Endothelial cell of umbilical vein (primary cell): ENCODE measurements around the gene FAM124B. TPM values are rescaled to one million over a fixed set of nuclear protein-coding genes. Genes with fewer than 3 reads are reported as not detected.
A peak's percentile ranks its signal among the peaks of the same experiment; 100 is the strongest.

ENCODE experiments used
- BruUV-seq: library from RNA; stranded (reverse); fragments of 400-500 nt; replicated peaks from 2 replicates; lab custom pipeline; 2021; lab: Mats Ljungman, UMichigan
- CTCF ChIA-PET: fragments of 300-600, 350-600 bp; sonication (Branson Sonifier 250); formaldehyde crosslinking; loops from one replicate; lab custom pipeline; 2021; ENCODE audit warnings: antibody characterized with exemption, inconsistent platforms; lab: Charles Lee
- POLR2A ChIA-PET: fragments of 300-600, 350-600 bp; sonication (Branson Sonifier 250); formaldehyde crosslinking; loops from one replicate; lab custom pipeline; 2021; ENCODE audit warnings: antibody characterized with exemption, inconsistent platforms; lab: Charles Lee
- DNase-seq: peaks from one replicate; pipeline ENCODE4 v3.0.0-alpha.2; 2011; ENCODE audit warnings: low read depth, low spot score
- FAIRE-seq: peaks from 2 replicates; lab custom pipeline; 2011; peaks lifted over from hg19 to GRCh38; lab: Jason Lieb, UNC
- H2AFZ ChIP-seq: 2 replicates; pipeline ENCODE4 v1.6.0; 2012; ENCODE audit warnings: low read depth, low read length, control low read depth, inconsistent platforms
- H3K27ac ChIP-seq: 2 replicates; pipeline ENCODE4 v1.5.1; 2011; ENCODE audit warnings: low read depth, mild to moderate bottlenecking, control low read depth, low read length, moderate library complexity; ENCODE audit not compliant: insufficient read depth
- H3K27me3 ChIP-seq, 2 experiments: 2 replicates each; pipeline versions ENCODE4 v1.6.0 to v1.6.1; 2011; ENCODE audit warnings: low read length in 2 of 2, mixed read lengths in 1 of 2; ENCODE audit not compliant: control insufficient read depth in 2 of 2, insufficient read depth in 2 of 2
- H3K36me3 ChIP-seq, 2 experiments: 2 replicates in 1 of 2; 3 replicates in 1 of 2; pipeline ENCODE4 v1.5.1; 2011; ENCODE audit warnings: low read length in 2 of 2, mild to moderate bottlenecking in 1 of 2, moderate library complexity in 1 of 2; ENCODE audit not compliant: control insufficient read depth in 2 of 2, insufficient read depth in 2 of 2; ENCODE audit errors: extremely low read depth in 1 of 2
- H3K4me1 ChIP-seq: 3 replicates; pipeline ENCODE4 v1.5.1; 2011; ENCODE audit warnings: mild to moderate bottlenecking, low read length; ENCODE audit not compliant: control insufficient read depth, insufficient read depth; ENCODE audit errors: extremely low read depth
- H3K4me2 ChIP-seq: 2 replicates; pipeline ENCODE4 v1.6.1; 2011; ENCODE audit warnings: low read length, control low read depth, mixed read lengths; ENCODE audit not compliant: insufficient read depth
- H3K4me3 ChIP-seq, 3 experiments: fragments of 200-600 bp in 1 of 3; sonication (generic), shearing (Covaris generic) in 1 of 3; replicated peaks in 1 of 3; 2 replicates each; pipeline ENCODE4 v1.5.1; 2011 to 2016; ENCODE audit warnings: control low read depth in 3 of 3, low read length in 3 of 3, mild to moderate bottlenecking in 2 of 3, inconsistent platforms in 1 of 3, low read depth in 1 of 3, moderate library complexity in 1 of 3; ENCODE audit not compliant: insufficient read depth in 1 of 3
- H3K79me2 ChIP-seq: 2 replicates; pipeline ENCODE4 v1.6.0; 2012; ENCODE audit warnings: low read length, inconsistent platforms; ENCODE audit not compliant: control insufficient read depth, insufficient read depth
- H3K9ac ChIP-seq: replicated peaks from 2 replicates; pipeline ENCODE3; 2011; ENCODE audit warnings: low read length, control low read depth; ENCODE audit not compliant: insufficient read depth; ENCODE audit errors: extremely low read depth
- H3K9me1 ChIP-seq: replicated peaks from 3 replicates; pipeline ENCODE4 v1.6.0; 2011; ENCODE audit warnings: mild to moderate bottlenecking, low read length; ENCODE audit not compliant: control insufficient read depth, insufficient read depth; ENCODE audit errors: extremely low read depth
- H3K9me3 ChIP-seq: replicated peaks from 2 replicates; pipeline ENCODE4 v1.5.1; 2012; ENCODE audit warnings: low read length, inconsistent platforms; ENCODE audit not compliant: control insufficient read depth, insufficient read depth
- H4K20me1 ChIP-seq: replicated peaks from 2 replicates; pipeline ENCODE3; 2011; ENCODE audit warnings: mild to moderate bottlenecking, low read length; ENCODE audit not compliant: control insufficient read depth, insufficient read depth; ENCODE audit errors: extremely low read depth
- EZH2 ChIP-seq: IDR thresholded peaks from 2 replicates; pipeline ENCODE4 v1.6.1; 2012; ENCODE audit warnings: borderline replicate concordance, low read depth, mild to moderate bottlenecking, moderate library complexity, low read length, inconsistent platforms; ENCODE audit not compliant: severe bottlenecking
- FOS ChIP-seq: IDR thresholded peaks from 2 replicates; pipeline ENCODE4 v1.6.1; 2011; ENCODE audit warnings: mild to moderate bottlenecking, low read length, moderate library complexity, borderline replicate concordance; ENCODE audit not compliant: insufficient read depth
- GATA2 ChIP-seq: IDR thresholded peaks from 2 replicates; pipeline ENCODE4 v1.7.0; 2011; ENCODE audit warnings: low read depth, mild to moderate bottlenecking, moderate library complexity, mixed read lengths, low read length; ENCODE audit not compliant: insufficient read length, insufficient read depth
- JUN ChIP-seq: IDR thresholded peaks from 2 replicates; pipeline ENCODE4 v1.6.1; 2011; ENCODE audit warnings: borderline replicate concordance, low read depth; ENCODE audit not compliant: insufficient read length, insufficient read depth
- MYC ChIP-seq: IDR thresholded peaks from one replicate; pipeline ENCODE4 v1.6.1; 2011; ENCODE audit warnings: mild to moderate bottlenecking, low read depth, low read length
- POLR2A ChIP-seq: IDR thresholded peaks from 2 replicates; pipeline ENCODE4 v1.6.1; 2012; ENCODE audit warnings: low read depth, mild to moderate bottlenecking, control low read depth, low read length
- POLR2AphosphoS5 ChIP-seq: IDR thresholded peaks from 2 replicates; pipeline ENCODE4 v1.6.1; 2012; ENCODE audit warnings: low read depth, mild to moderate bottlenecking, control low read depth, low read length, moderate library complexity; ENCODE audit not compliant: insufficient read depth
- dilution Hi-C: fragments of 300-500 bp; cut with MboI; formaldehyde crosslinking; loops from one replicate; pipeline ENCODE4 v1.15.0; 2019; ENCODE audit warnings: low sequenced_read_pairs; ENCODE audit not compliant: extremely low pct_ligation_motif_present
- intact Hi-C: fragments of 100-400 bp; cut with micrococcal nuclease; formaldehyde crosslinking; loops from one replicate; pipeline ENCODE4 v1.10.0; 2022
- polyA plus RNA-seq, 4 experiments: library from polyadenylated mRNA; depleted of rRNA in 3 of 4; stranded (reverse) in 3 of 4; unstranded in 1 of 4; fragments of >200 nt; gene quantifications; 2 replicates each; pipeline versions ENCODE4 v1.2.1 to v1.2.3, GENCODE V29; 2011 to 2012; ENCODE audit warnings: missing spikeins in 1 of 4
- total RNA-seq: library from RNA; stranded (reverse); gene quantifications from 2 replicates; pipeline ENCODE4 v1.2.3, GENCODE V29; 2021
- TF ChIP-seq, protein P1 (sequence below): IDR thresholded peaks from 2 replicates; pipeline ENCODE4 v1.6.1; 2011; ENCODE audit not compliant: insufficient read depth, insufficient read length
- TF ChIP-seq, protein P2 (sequence below), 2 donors: IDR thresholded peaks; 1 replicate in 1 of 2; 2 replicates in 1 of 2; pipeline ENCODE4 v1.5.1; 2011; ENCODE audit warnings: low read length in 2 of 2, mild to moderate bottlenecking in 2 of 2, moderate library complexity in 2 of 2, control low read depth in 1 of 2, inconsistent platforms in 1 of 2, low read depth in 1 of 2; ENCODE audit not compliant: insufficient read depth in 1 of 2; ENCODE audit errors: extremely low read depth in 1 of 2

Gene FAM124B
- total and polyA plus RNA-seq, 2 donors (not counting 3 experiments of a cell fraction or from before 2014, with no cell fraction given), result 82.0 to 119 TPM

DNA sequence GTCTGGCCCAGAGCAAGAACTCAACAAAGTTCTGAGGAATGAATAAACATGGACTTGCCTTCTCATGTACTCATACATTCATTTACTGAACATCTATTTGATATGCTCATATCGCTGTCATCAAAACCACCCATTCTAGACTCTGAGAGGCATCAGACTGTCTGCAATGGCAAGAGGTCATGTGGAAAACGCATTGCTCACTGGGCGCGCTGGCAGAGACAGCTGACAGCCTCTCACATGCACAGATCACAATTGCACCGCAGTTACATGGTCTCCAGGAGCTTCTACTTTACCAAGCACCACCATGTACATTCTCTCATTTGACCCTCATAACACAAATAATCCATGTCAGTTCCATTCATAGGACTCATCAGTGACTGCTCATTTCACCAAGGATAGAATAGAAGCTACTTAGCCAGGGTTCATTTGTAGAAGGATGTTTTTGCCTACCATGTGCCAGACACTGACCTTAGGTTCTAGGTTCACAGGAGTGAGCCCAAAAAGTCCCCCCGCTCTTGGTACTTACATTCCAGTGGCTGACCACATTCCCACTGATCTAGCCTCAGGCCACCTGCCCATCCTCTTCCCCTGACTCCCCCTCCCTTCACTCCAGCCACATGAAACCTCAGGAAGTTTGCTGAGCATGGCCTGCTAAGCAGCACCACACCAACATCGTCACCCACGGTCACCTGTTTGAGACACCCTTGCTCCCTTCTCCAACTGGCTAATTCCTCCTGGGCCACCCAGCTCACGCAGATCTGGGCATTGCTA lies 6.1 kb downstream of the FAM124B start:
- ChIA-PET CTCF (interaction anchor here (1.0 to 1.4 kb wide), 2 partner anchors 47 to 53 kb away, joined by 3 read pairs; no protein-coding TSS in a partner anchor), POLR2A (interaction anchor here (1.0 kb wide), 1 partner anchor 54 kb away, joined by 3 read pairs; no protein-coding TSS in a partner anchor)
- Histone ChIP-seq H3K27ac (no peak overlapping the region), H2AFZ (no peak overlapping the region), H3K4me3 (peak overlapping the region in 2 of 3 experiments; percentile 13 to 18), H4K20me1 (peaks cover 12% of the 10 kb centered on the region), H3K27me3 (no peaks in the 10 kb centered on the region), H3K79me2 (peaks cover 87% of the 10 kb centered on the region), H3K4me1 (no peaks in the 10 kb centered on the region), H3K9me1 (no peaks in the 10 kb centered on the region), H3K4me2 (peak overlapping the region; percentile 40), H3K9ac (no peak overlapping the region), H3K9me3 (no peaks in the 10 kb centered on the region), H3K36me3 (peaks cover 7 to 27% of the 10 kb centered on the region in 2 experiments)
- DNase-seq (peak; percentile 21), FAIRE-seq (no peak)
- dilution Hi-C loops, result no loop called here
- no TSS peak for BruUV-seq
- TF ChIP-seq EZH2 (no peak), POLR2A (peak; percentile 34)
- intact Hi-C loops, result no loop called here

DNA sequence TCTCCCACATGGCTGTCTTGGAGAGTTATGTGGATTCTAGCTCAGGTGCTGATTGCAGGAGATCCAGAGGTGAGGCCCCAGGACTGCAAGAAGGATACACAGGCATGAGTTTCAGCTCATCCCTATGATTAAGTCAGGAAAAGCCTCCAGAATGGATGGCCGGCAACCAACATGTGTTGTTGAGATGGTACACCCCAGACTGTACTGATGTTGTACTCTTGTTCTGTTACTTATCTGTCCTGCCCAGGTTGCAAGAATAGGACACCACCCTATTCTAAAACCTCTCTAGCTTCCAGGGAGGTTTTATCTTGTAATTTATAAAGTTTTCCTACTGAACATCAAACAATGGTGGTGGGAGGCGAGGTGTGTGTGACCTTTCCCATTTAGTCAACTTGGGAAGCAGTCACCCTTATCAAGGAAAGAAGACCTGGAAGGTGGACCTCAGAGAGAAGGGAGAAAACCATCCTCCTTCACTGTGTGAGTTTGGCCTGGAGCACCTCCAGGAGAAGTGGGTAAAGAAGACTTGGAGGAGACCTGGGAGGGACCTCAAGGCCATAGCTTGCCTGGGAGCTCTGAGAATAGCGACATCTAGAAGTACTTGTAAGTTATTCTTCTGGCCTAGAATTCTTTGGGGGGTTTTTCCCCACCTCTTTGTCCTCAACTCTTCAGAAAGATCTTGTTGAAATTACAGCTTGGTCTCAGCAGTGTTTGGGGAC lies 8.6 kb downstream of the FAM124B start:
- FAIRE-seq (no peak), DNase-seq (peak; percentile 6)
- no peak for TF ChIP-seq JUN
- TF ChIP-seq MYC, result no peak
- TF ChIP-seq, protein P1, sequence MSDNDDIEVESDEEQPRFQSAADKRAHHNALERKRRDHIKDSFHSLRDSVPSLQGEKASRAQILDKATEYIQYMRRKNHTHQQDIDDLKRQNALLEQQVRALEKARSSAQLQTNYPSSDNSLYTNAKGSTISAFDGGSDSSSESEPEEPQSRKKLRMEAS, result no peak
- TF ChIP-seq FOS, result no peak
- TF ChIP-seq POLR2A, result no peak
- TF ChIP-seq POLR2AphosphoS5, result no peak
- no peak for TF ChIP-seq GATA2
- no peak for TF ChIP-seq EZH2
- TF ChIP-seq, protein P2, sequence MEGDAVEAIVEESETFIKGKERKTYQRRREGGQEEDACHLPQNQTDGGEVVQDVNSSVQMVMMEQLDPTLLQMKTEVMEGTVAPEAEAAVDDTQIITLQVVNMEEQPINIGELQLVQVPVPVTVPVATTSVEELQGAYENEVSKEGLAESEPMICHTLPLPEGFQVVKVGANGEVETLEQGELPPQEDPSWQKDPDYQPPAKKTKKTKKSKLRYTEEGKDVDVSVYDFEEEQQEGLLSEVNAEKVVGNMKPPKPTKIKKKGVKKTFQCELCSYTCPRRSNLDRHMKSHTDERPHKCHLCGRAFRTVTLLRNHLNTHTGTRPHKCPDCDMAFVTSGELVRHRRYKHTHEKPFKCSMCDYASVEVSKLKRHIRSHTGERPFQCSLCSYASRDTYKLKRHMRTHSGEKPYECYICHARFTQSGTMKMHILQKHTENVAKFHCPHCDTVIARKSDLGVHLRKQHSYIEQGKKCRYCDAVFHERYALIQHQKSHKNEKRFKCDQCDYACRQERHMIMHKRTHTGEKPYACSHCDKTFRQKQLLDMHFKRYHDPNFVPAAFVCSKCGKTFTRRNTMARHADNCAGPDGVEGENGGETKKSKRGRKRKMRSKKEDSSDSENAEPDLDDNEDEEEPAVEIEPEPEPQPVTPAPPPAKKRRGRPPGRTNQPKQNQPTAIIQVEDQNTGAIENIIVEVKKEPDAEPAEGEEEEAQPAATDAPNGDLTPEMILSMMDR (IDR thresholded peaks at IDR 0.05; ENCODE audit: extremely low read depth in 1 of 2, insufficient read depth in 1 of 2, low read depth in 1 of 2, low read length in 2 of 2), result no peak
- H3K27ac ChIP-seq, result no peak overlapping the region
- peaks cover 7% of the 10 kb centered on the region for H4K20me1 ChIP-seq
- H2AFZ ChIP-seq, result no peak overlapping the region
- H3K79me2 ChIP-seq, result peaks cover 80% of the 10 kb centered on the region
- peaks cover 7 to 29% of the 10 kb centered on the region in 2 experiments for H3K36me3 ChIP-seq
- BruUV-seq, result no TSS peak
- intact Hi-C loops (no loop called here), dilution Hi-C loops (no loop called here)
- no peaks in the 10 kb centered on the region for H3K4me1 ChIP-seq
- H3K4me3 ChIP-seq, result no peak overlapping the region
- no peak overlapping the region for H3K9ac ChIP-seq
- H3K4me2 ChIP-seq, result no peak overlapping the region
- no peaks in the 10 kb centered on the region for H3K9me1 ChIP-seq
- no peaks in the 10 kb centered on the region for H3K27me3 ChIP-seq
- ChIA-PET CTCF (interaction anchor here (1.3 to 1.9 kb wide), 2 partner anchors 8 to 56 kb away, joined by 6 to 7 read pairs; partner anchors contain the start of gene FAM124B), POLR2A (interaction anchor here (0.8 kb wide), 1 partner anchor 14 kb away, joined by 4 read pairs; no protein-coding TSS in a partner anchor)
- H3K9me3 ChIP-seq, result no peaks in the 10 kb centered on the region
